GM04504 (cell line): Measurements from ENCODE around the gene MOGAT1.
"Not testable (repeated sequence)": the region's sequence is repeated elsewhere in the genome, so short reads cannot be mapped to it uniquely, and the experiment has no call there.

Experiments
- DNase-seq: peaks from one replicate; pipeline ENCODE4 v3.0.0-alpha.2; 2012; ENCODE audit warnings: low read depth

The MOGAT1 gene

GRCh38 chr2:222710736-222711135 lies 39.3 kb downstream of the MOGAT1 start:
- no peak for DNase-seq

GRCh38 chr2:222711315-222711940 lies 40.0 kb downstream of the MOGAT1 start:
- no peak for DNase-seq

GRCh38 chr2:222713002-222713401 lies 41.5 kb downstream of the MOGAT1 start:
- no peak for DNase-seq

- DNase-seq = no peak
These were observed 43.1 kb downstream of the MOGAT1 start for GRCh38 chr2:222714361-222715241.

GRCh38 chr2:222715742-222716141 lies 44.3 kb downstream of the MOGAT1 start:
- DNase-seq = no peak

- not testable (repeated sequence) for DNase-seq
These were observed 48.3 kb downstream of the MOGAT1 start for GRCh38 chr2:222719787-222720186.

- not testable (repeated sequence) for DNase-seq
These were observed 50.1 kb downstream of the MOGAT1 start for GRCh38 chr2:222721597-222721996.

GRCh38 chr2:222722327-222722946 lies 51.0 kb downstream of the MOGAT1 start:
- DNase-seq = peak; percentile 56

- no peak for DNase-seq
These were observed 52.8 kb downstream of the MOGAT1 start for GRCh38 chr2:222724208-222724607.

- no peak for DNase-seq
These were observed 57.2 kb downstream of the MOGAT1 start for GRCh38 chr2:222728621-222729020.

GRCh38 chr2:222730366-222730999 lies 59.0 kb downstream of the MOGAT1 start:
- DNase-seq = no peak

GRCh38 chr2:222731201-222731621 lies 59.8 kb downstream of the MOGAT1 start:
- DNase-seq = no peak

GRCh38 chr2:222732489-222733178 lies 61.2 kb downstream of the MOGAT1 start:
- no peak for DNase-seq

- no peak for DNase-seq
These were observed 62.0 kb downstream of the MOGAT1 start for GRCh38 chr2:222733470-222733845.

GRCh38 chr2:222733846-222734702 lies 62.6 kb downstream of the MOGAT1 start:
- peak; percentile 40 for DNase-seq

GRCh38 chr2:222734703-222735014 lies 63.2 kb downstream of the MOGAT1 start:
- no peak for DNase-seq

- DNase-seq = no peak
These were observed 64.8 kb downstream of the MOGAT1 start for GRCh38 chr2:222736301-222736700.

GRCh38 chr2:222736924-222737323 lies 65.5 kb downstream of the MOGAT1 start:
- DNase-seq = no peak

- DNase-seq = no peak
These were observed 66.9 kb downstream of the MOGAT1 start for GRCh38 chr2:222738312-222738711.

GRCh38 chr2:222738809-222739208 lies 67.4 kb downstream of the MOGAT1 start:
- DNase-seq = no peak

GRCh38 chr2:222739939-222740338 lies 68.5 kb downstream of the MOGAT1 start:
- DNase-seq = no peak
